NCI-H2081 (cell line): ENCODE results near the gene CREB5.

ENCODE experiments used
- DNase-seq, 2 experiments: peaks; one replicate each; lab custom pipeline; 2025; lab: John Stamatoyannopoulos, UW

Gene CREB5

GRCh38 chr7:28855538-28856217, 443.4 kb downstream of the CREB5 start:
- no peak for DNase-seq

GRCh38 chr7:28856656-28857055, 444.3 kb downstream of the CREB5 start:
- no peak for DNase-seq

GRCh38 chr7:28858206-28858605, 445.9 kb downstream of the CREB5 start:
- DNase-seq: no peak

GRCh38 chr7:28858895-28859294, 446.6 kb downstream of the CREB5 start:
- DNase-seq: no peak

DNA sequence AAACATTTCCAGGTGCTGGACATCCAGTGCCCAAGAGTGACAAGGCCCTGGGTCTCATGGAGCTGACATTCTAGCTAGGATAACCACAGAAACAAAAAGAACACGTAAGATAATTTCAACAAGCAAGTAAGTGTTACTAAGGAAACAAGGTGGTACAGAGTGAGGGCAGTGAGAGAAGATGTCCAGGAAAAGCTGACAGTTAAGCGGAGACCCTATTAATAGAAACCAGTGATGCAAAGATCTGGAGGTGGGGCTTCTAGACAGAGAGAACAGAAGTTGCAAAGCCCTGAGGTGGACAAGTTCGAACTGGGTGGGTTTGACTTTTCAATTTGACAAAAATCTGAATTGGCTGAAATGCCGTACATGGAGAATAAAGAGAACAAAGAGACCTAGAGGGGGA, 449.5 kb downstream of the CREB5 start:
- DNase-seq: no peak

- no peak for DNase-seq
Observed at GRCh38 chr7:28862595-28863272, 450.4 kb downstream of the CREB5 start.

- DNase-seq: no peak
Observed at GRCh38 chr7:28865601-28866144, 453.4 kb downstream of the CREB5 start.

DNA sequence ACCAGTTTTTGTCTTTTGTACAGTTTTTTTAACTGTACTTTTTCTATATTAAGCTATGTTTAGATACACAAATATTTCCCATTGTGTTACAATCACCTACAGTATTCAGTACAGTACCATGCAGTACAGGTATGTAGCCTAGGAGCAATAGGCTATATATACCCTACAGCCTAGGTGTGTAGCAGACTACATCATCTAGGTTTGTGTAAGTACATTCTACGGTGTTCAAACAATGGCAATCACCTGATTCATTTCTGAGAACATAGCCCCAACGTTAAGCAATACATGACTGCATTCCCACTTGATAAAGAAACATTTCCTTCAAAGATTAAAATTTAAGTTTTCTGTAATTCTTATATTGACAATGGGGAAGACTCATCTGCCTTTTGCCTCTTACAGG, 456.4 kb downstream of the CREB5 start:
- DNase-seq: no peak

GRCh38 chr7:28871077-28871476, 458.8 kb downstream of the CREB5 start:
- no peak for DNase-seq

GRCh38 chr7:28871631-28872030, 459.3 kb downstream of the CREB5 start:
- no peak for DNase-seq

DNA sequence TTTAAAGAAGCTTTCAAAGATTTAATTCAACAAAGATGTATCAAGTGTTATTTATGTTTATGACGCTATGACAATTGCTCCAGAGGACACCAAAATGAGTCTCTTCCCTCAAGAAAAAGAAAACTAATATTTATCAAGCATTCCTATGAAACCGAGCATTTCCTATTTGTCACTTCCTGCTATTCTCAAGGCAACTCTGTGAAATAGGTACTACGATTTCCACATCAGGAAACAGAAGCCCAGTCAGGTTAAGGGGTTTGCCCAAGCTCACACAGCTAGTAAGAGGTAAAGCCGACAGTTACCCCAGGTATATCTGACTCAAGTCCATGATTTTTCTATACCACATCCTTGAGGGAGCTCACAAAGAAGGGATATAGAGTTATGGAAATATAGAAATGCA, 459.9 kb downstream of the CREB5 start:
- no peak for DNase-seq

DNA sequence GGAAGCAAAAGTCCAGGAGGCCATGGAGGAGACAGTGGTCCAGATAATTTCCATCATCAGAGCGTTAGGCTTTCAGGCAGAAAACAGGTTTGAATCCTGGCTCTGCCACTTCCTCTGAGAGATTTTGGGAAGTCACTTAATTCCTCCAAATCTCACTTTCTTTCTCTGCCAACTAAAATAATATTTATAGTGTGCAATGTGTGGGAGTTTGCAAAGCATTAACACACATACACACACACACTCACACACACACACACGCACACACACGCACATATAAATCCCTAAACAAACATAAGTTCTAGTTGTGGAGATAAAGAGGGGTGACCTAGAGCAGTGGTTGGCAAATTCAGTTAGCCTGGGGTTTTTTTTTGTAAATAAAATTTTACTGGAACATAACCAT, 461.0 kb downstream of the CREB5 start:
- no peak for DNase-seq

- no peak for DNase-seq
Observed at GRCh38 chr7:28874001-28874400, 461.7 kb downstream of the CREB5 start.
